WERI-Rb-1 (cell line): ENCODE results near the gene TGIF1.
A peak's percentile ranks its signal among the peaks of the same experiment; 100 is the strongest.

Experiments
- DNase-seq: peaks from one replicate; pipeline ENCODE4 v3.0.0-alpha.2; 2020
- H3K27ac ChIP-seq: fragments of 250-450 bp; sonication (Bioruptor Pico); 2 replicates; pipeline ENCODE4 v1.5.1; 2020; ENCODE audit warnings: mild to moderate bottlenecking, moderate library complexity
- H3K27me3 ChIP-seq: fragments of 250-450 bp; sonication (Bioruptor Pico); 2 replicates; pipeline ENCODE4 v1.5.1; 2021; ENCODE audit warnings: mild to moderate bottlenecking, low read depth, moderate library complexity; ENCODE audit not compliant: insufficient read depth, severe bottlenecking
- H3K36me3 ChIP-seq: fragments of 250-450 bp; sonication (Bioruptor Pico); 2 replicates; pipeline ENCODE4 v1.5.1; 2020; ENCODE audit warnings: mild to moderate bottlenecking, moderate library complexity
- H3K4me3 ChIP-seq: 2 replicates; pipeline ENCODE4 v1.5.1; 2011; ENCODE audit warnings: low read depth, mild to moderate bottlenecking, control low read depth, low read length
- H3K9me3 ChIP-seq: fragments of 250-450 bp; sonication (Bioruptor Pico); 2 replicates; pipeline ENCODE4 v1.5.1; 2021; ENCODE audit warnings: mild to moderate bottlenecking, moderate library complexity; ENCODE audit not compliant: severe bottlenecking
- CTCF ChIP-seq: IDR thresholded peaks from 2 replicates; pipeline ENCODE4 v1.5.1; 2011; ENCODE audit warnings: low read depth, mild to moderate bottlenecking, control low read depth, inconsistent platforms, low read length

TGIF1 gene

GRCh38 chr18:3450012-3450798 lies at the start of gene TGIF1:
Gene TGIF1 (plus strand): TSS chr18:3450172. CDS start chr18:3450490, 318 bp downstream.
- peak within 1 kb of the TSS; percentile 80 for H3K4me3 ChIP-seq
- no peaks in the 10 kb centered on the region for H3K9me3 ChIP-seq
- no peaks in the 10 kb centered on the region for H3K27me3 ChIP-seq
- peak; percentile 84 for DNase-seq
- no peak for TF ChIP-seq CTCF
- H3K36me3 ChIP-seq = no peaks in the 10 kb centered on the region
- peak within 1 kb of the TSS; percentile 87 for H3K27ac ChIP-seq

GRCh38 chr18:3400567-3401296 lies 49.2 kb upstream of the TGIF1 start:
- Histone ChIP-seq H3K27me3 (no peaks in the 10 kb centered on the region), H3K4me3 (no peak overlapping the region), H3K36me3 (no peaks in the 10 kb centered on the region), H3K27ac (no peak overlapping the region), H3K9me3 (peaks cover 10% of the 10 kb centered on the region)
- DNase-seq = no peak
- TF ChIP-seq CTCF = no peak

GRCh38 chr18:3401669-3402620 lies 48.0 kb upstream of the TGIF1 start:
- Histone ChIP-seq H3K27me3 (no peaks in the 10 kb centered on the region), H3K4me3 (no peak overlapping the region), H3K9me3 (peaks cover 10% of the 10 kb centered on the region), H3K36me3 (no peaks in the 10 kb centered on the region), H3K27ac (no peak overlapping the region)
- DNase-seq = no peak
- TF ChIP-seq CTCF = no peak

- H3K4me3 ChIP-seq = no peak overlapping the region
- H3K27me3 ChIP-seq = no peaks in the 10 kb centered on the region
- H3K27ac ChIP-seq = no peak overlapping the region
- no peak for DNase-seq
- TF ChIP-seq CTCF = no peak
- H3K9me3 ChIP-seq = peaks cover 10% of the 10 kb centered on the region
- no peaks in the 10 kb centered on the region for H3K36me3 ChIP-seq
These were observed 47.0 kb upstream of the TGIF1 start for GRCh38 chr18:3402982-3403451.

GRCh38 chr18:3405713-3406112 lies 44.3 kb upstream of the TGIF1 start:
- no peak overlapping the region for H3K27ac ChIP-seq
- no peaks in the 10 kb centered on the region for H3K36me3 ChIP-seq
- no peak overlapping the region for H3K4me3 ChIP-seq
- peaks cover 5% of the 10 kb centered on the region for H3K9me3 ChIP-seq
- no peaks in the 10 kb centered on the region for H3K27me3 ChIP-seq
- DNase-seq = no peak
- TF ChIP-seq CTCF = no peak
